Right lobe of liver (tissue), 6 donors: ENCODE results near the gene PM20D1. TPM values are rescaled to one million over a fixed set of nuclear protein-coding genes. Genes with fewer than 3 reads are reported as not detected.

Experiments
- ATAC-seq, 4 donors: fragments of 200-7000 bp; cut with Tn5 transposase; one replicate each; pipeline ENCODE4 v1.9.1; 2020; ENCODE audit warnings: mild to moderate bottlenecking in 4 of 4, moderate library complexity in 4 of 4
- DNase-seq, 3 donors: peaks; one replicate each; pipeline ENCODE4 v3.0.0-alpha.2; 2020
- H3K27ac ChIP-seq, 3 donors: fragments of 200-600 bp; one replicate each; pipeline ENCODE4 v1.8.0; 2022
- H3K27me3 ChIP-seq, 2 donors: fragments of 200-600 bp; one replicate each; pipeline ENCODE4 v1.8.0; 2022
- H3K36me3 ChIP-seq, 4 donors: fragments of 200-600 bp; sonication (generic) in 1 of 4; one replicate each; pipeline versions ENCODE4 v1.5.1 to v1.8.0; 2017 to 2022; ENCODE audit warnings: control low read depth in 1 of 4
- H3K4me1 ChIP-seq, 4 donors: fragments of 200-600 bp; sonication (generic) in 1 of 4; one replicate each; pipeline versions ENCODE4 v1.5.1 to v1.8.0; 2017 to 2022; ENCODE audit warnings: control low read depth in 1 of 4
- H3K4me3 ChIP-seq, 3 donors: fragments of 200-600 bp; one replicate each; pipeline ENCODE4 v1.8.0; 2022
- H3K9me3 ChIP-seq, 4 donors: fragments of 200-600 bp; sonication (generic) in 1 of 4; one replicate each; pipeline versions ENCODE4 v1.5.1 to v1.8.0; 2017 to 2022; ENCODE audit warnings: control low read depth in 1 of 4
- CTCF ChIP-seq, 4 donors: fragments of 200-600 bp in 3 of 4; fragments of 450-650 bp in 1 of 4; IDR thresholded peaks; one replicate each; pipeline versions ENCODE4 v1.5.1 to v1.8.0; 2016 to 2022; ENCODE audit warnings: antibody characterized with exemption in 4 of 4, mild to moderate bottlenecking in 2 of 4
- POLR2A ChIP-seq: fragments of 450-650 bp; IDR thresholded peaks from one replicate; pipeline ENCODE4 v1.6.1; 2017; ENCODE audit warnings: antibody characterized with exemption, mild to moderate bottlenecking
- WGBS: methylation state at CpG from one replicate; pipeline ENCODE4 v1.1.6; 2018; ENCODE audit warnings: low coverage, low lambda C conversion rate; ENCODE audit not compliant: insufficient coverage; ENCODE audit errors: missing lambda C conversion rate; 5-methylcytosine and 5-hydroxymethylcytosine counted together
- intact Hi-C, 2 donors: fragments of 100-400 bp; cut with DNase I; formaldehyde crosslinking; loops; one replicate each; pipeline versions ENCODE4 v1.11.2 to v1.14.1; 2022
- total RNA-seq, 6 experiments: library from RNA; depleted of rRNA in 2 of 6; stranded (reverse); fragments of >200 nt in 2 of 6; fragmentation: NEBNext Ultra II Directional in 3 of 6; extraction: Animal tissue kit (Norgen Biotek cat#: 25700) in 3 of 6; gene quantifications; one replicate each; pipeline versions ENCODE4 v1.1.0 to v1.2.4, GENCODE V29; 2016 to 2023
- donor health status: DM: no; HTN: yes; CAD: no.
- donor health status: DM: no; HTN: no; CAD: no.
- donor health status: DM: no; HTN: no; CAD: no.
- donor health status: DM: no; HTN: yes; CAD: no.
- donor health status: DM: no; HTN: yes; CAD: no.

Gene PM20D1
- total RNA-seq, 6 experiments from 2014 or later: 0.12 to 0.42 (median 0.15) TPM; not detected in 2

GRCh38 chr1:205798577-205798976, 51.4 kb downstream of the PM20D1 start:
- H3K4me3 ChIP-seq: no peak overlapping the region
- H3K27ac ChIP-seq: no peak overlapping the region
- intact Hi-C loops: loop anchor here (5.0 to 10.0 kb wide), 2 partner anchors 116 to 179 kb away; no protein-coding TSS in a partner anchor
- no peaks in the 10 kb centered on the region for H3K9me3 ChIP-seq
- TF ChIP-seq CTCF (IDR thresholded peaks at IDR 0.05) (no peak), POLR2A (no peak)
- no peaks in the 10 kb centered on the region for H3K4me1 ChIP-seq
- H3K27me3 ChIP-seq: no peaks in the 10 kb centered on the region
- no peak for DNase-seq
- WGBS: 83% methylated on average over 4 of the region's 5 CpGs
- ATAC-seq: no peak
- peaks cover 0 to 3% (median 0%) of the 10 kb centered on the region in 4 donors for H3K36me3 ChIP-seq

- no peak overlapping the region for H3K27ac ChIP-seq
- H3K4me1 ChIP-seq: no peaks in the 10 kb centered on the region
- no peak for ATAC-seq
- H3K4me3 ChIP-seq: no peak overlapping the region
- intact Hi-C loops: loop anchor here (5.0 to 10.0 kb wide), 2 partner anchors 118 to 180 kb away; no protein-coding TSS in a partner anchor
- no peaks in the 10 kb centered on the region for H3K27me3 ChIP-seq
- no peak for DNase-seq
- H3K36me3 ChIP-seq: peaks cover 0 to 3% (median 0%) of the 10 kb centered on the region in 4 donors
- H3K9me3 ChIP-seq: no peaks in the 10 kb centered on the region
- TF ChIP-seq POLR2A (no peak), CTCF (IDR thresholded peaks at IDR 0.05) (no peak)
- WGBS: 100% methylated on average over 1 of the region's 2 CpGs
Observed at GRCh38 chr1:205797168-205797567, 52.8 kb downstream of the PM20D1 start.

- no peaks in the 10 kb centered on the region for H3K4me1 ChIP-seq
- no peak for DNase-seq
- no peak overlapping the region for H3K27ac ChIP-seq
- ATAC-seq: no peak
- 62% methylated on average over 5 of the region's 5 CpGs for WGBS
- peaks cover 0 to 3% (median 0%) of the 10 kb centered on the region in 4 donors for H3K36me3 ChIP-seq
- H3K9me3 ChIP-seq: no peaks in the 10 kb centered on the region
- H3K4me3 ChIP-seq: no peak overlapping the region
- TF ChIP-seq CTCF (IDR thresholded peaks at IDR 0.05) (no peak), POLR2A (no peak)
- H3K27me3 ChIP-seq: no peaks in the 10 kb centered on the region
- intact Hi-C loops: loop anchor here (5.0 to 10.0 kb wide), 2 partner anchors 118 to 121 kb away; no protein-coding TSS in a partner anchor
Observed at GRCh38 chr1:205794011-205794730, 55.8 kb downstream of the PM20D1 start.

- H3K27ac ChIP-seq: no peak overlapping the region
- no peaks in the 10 kb centered on the region for H3K4me1 ChIP-seq
- WGBS: 76% methylated on average over 6 of the region's 6 CpGs
- no peaks in the 10 kb centered on the region for H3K36me3 ChIP-seq
- TF ChIP-seq CTCF (IDR thresholded peaks at IDR 0.05): no peak
- intact Hi-C loops: loop anchor here (5.0 to 10.0 kb wide), 2 partner anchors 119 to 122 kb away; no protein-coding TSS in a partner anchor
- no peak overlapping the region for H3K4me3 ChIP-seq
- ATAC-seq: no peak
- no peaks in the 10 kb centered on the region for H3K27me3 ChIP-seq
- DNase-seq: no peak
- H3K9me3 ChIP-seq: no peaks in the 10 kb centered on the region
Observed at GRCh38 chr1:205792961-205793673, 56.8 kb downstream of the PM20D1 start.
